Inferior parietal cortex (tissue), 1 donor: ENCODE data around the gene SPP1.
A peak's percentile ranks its signal among the peaks of the same experiment; 100 is the strongest.
"Not testable (repeated sequence)": the region's sequence is repeated elsewhere in the genome, so short reads cannot be mapped to it uniquely, and the experiment has no call there.

Experiments used
- DNase-seq: peaks from one replicate; pipeline ENCODE4 v3.0.0-alpha.2; 2016; ENCODE audit errors: extremely low spot score

The SPP1 gene

GRCh38 chr4:87975466-87975865 lies at the start of gene SPP1:
SPP1 (plus strand) TSS chr4:87975714; CDS start chr4:87976896, 1,182 bp downstream.
- peak; percentile 67 for DNase-seq

- no peak for DNase-seq
Observed at GRCh38 chr4:87926554-87927098, 48.9 kb upstream of the SPP1 start.

- no peak for DNase-seq
Observed at GRCh38 chr4:87930629-87931028, 44.9 kb upstream of the SPP1 start.

DNA sequence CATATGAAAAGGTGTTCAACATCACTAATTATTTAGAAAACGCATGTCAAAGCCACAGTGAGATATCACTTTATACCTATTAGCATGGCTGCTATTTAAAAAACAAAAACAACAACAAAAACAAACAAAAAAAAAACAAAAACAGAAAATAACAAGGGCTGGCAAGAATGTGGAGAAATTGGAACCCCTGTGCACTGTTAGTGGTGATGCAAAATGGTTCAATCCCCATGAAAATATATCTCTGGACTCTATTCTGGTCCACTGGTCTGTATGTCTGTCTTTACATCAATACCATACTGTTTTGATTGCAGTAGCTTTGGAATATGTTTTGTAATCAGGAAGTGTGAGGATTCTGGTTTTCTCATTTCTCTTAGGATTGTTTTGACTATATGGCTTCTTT lies 43.6 kb upstream of the SPP1 start:
- DNase-seq: no peak

DNA sequence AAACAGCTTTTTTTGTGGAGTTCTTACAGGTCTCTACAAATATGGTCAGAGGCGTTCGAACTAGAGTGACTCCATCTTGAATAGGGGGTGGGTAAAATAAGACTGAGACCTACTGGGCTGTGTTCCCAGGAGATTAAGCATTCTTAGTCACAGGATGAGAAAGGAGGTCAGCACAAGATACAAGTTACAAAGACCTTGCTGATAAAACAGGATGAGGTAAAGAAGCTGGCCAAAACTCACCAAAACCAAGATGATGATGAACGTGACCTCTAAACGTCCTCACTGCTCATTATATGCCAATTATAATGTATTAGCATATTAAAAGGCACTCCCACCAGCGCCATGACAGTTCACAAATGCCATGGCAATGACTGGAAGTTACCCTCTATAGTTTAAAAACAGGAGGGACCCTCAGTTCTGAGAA lies 42.8 kb upstream of the SPP1 start:
- no peak for DNase-seq

- no peak for DNase-seq
Observed at GRCh38 chr4:87933337-87933736, 42.2 kb upstream of the SPP1 start.

- no peak for DNase-seq
Observed at GRCh38 chr4:87934157-87934704, 41.3 kb upstream of the SPP1 start.

- DNase-seq: no peak
Observed at GRCh38 chr4:87934973-87935372, 40.5 kb upstream of the SPP1 start.

GRCh38 chr4:87935954-87936353 lies 39.6 kb upstream of the SPP1 start:
- not testable (repeated sequence) for DNase-seq

- no peak for DNase-seq
Observed at GRCh38 chr4:87937523-87937922, 38.0 kb upstream of the SPP1 start.

- DNase-seq: no peak
Observed at GRCh38 chr4:87938746-87939145, 36.8 kb upstream of the SPP1 start.

DNA sequence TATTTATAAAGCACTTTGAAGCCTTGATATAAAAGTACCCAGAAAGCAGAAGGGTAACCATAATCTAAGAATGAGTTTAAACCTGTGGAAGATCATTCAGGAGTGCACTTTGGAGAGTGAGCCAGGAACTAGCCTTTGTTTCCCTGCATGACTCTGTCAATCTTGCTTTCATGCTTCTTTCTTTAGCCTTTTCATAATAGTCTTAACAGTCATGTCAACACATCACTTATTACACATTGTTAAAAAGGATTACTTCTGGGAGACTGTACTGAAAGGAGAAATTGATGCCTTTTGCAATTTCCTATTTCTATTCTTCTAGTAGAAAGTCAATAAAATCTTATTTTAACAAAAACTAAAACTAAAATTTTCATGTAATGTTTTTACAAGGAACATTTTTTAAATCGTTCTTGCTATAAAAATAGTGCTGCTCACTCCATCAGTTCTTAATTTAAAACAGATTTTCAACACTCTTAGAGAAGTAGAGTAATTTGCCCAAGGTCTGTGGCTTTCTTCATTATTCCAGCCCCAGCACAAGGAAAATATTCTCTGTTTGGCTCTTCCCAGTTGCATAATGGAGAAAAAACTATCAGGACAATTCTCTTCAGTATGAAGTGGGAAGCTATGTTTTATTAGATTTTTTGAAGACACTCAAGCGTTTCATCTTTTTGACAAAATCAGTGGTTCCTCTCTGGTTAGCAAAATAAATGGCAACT lies 35.4 kb upstream of the SPP1 start:
- no peak for DNase-seq

DNA sequence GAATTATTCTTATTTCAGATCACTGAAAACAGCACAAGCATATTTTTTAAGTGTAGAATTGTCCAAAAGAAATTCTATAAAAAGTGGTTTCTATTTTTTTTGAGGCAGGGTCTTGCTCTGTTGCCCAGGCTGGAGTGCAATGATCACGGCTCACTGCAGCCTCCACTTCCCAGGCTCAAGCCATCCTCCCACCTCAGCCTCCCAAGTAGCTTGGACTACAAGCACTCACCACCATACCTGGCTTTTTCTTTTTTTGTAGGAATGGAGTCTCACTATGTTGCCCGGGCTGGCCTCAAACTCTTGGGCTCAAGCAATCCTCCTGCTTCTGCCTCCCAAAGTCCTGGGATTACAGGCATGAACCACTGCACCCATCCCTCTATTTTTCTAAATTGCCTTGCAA lies 34.7 kb upstream of the SPP1 start:
- DNase-seq: not testable (repeated sequence)

DNA sequence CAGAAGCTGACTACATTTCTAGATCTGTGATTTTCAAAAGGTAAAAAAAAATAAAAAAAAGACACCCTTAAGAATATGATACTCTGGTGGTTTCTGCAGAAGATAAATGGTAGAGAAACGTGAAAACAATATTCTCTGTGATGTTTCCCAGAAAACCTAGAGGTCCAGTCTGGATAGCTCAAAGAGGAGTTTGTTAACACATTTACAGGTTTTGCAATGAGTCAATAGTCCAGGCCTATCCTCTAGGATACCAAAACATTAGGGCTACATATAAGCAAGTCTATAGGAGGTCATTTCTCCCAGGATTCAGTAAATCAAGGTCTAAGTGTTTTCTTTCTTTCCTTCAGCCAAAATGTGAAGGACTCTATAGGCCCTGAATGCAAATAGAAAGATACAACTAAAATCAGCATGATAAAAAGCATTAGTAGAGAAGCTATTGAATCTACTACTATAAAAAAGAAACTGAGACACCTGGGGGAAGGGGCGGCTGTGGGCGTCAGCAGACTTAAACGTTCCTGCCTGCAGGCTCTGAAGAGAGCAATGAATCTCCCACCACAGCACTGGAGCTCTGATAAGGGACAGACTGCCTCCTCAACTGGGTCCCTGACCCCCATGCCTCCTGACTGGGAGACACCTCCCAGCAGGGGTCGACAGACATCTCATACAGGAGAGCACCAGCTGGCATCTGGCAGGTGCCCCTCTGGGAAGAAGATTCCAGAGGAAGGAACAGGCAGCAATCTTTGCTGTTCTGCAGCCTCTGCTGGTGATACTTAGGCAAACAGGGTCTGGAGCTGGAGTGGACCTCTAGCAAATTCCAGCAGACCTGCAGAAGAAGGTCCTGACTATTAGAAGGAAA lies 33.7 kb upstream of the SPP1 start:
- no peak for DNase-seq

DNA sequence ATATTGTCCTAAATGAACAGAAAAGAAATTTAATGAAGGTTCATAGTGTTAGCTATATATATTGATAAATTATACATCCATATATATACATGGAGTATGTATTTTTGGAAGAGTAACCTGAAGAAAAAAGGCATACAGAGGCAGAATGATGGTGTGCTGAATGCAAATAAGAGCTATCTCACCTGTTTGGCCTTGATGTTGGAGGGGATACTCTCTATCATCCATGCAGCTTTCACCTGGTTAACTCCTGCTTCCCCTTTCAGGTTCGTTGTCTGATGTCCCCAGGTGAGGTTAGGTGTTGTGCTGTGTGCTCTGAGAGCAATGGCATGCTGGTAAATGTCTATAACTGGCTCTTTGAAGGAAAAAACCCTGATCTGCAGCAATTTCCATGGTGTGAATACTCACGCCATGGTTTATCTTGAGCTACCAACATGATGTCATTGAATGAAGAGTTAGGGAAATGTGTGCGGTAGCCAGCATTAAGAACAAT lies 31.8 kb upstream of the SPP1 start:
- DNase-seq: no peak

DNA sequence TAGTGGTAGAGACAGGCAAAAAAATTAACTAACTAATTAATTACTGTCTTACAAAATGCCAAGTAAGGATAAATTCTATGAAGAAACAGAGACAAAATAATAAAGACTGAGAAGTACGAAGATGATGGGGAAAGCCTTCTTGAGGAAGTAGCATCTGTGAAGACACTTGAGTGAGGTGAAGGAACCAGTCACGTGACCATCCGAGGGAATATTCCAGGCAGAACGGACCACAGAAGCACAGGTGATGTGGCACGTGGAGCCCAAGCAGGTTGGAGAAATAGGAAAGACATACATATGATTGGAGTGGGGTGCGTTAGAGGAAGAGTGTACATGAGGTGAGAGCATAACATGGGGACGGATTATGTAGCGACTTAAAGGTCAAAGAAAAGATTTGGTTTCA lies 30.5 kb upstream of the SPP1 start:
- no peak for DNase-seq

DNA sequence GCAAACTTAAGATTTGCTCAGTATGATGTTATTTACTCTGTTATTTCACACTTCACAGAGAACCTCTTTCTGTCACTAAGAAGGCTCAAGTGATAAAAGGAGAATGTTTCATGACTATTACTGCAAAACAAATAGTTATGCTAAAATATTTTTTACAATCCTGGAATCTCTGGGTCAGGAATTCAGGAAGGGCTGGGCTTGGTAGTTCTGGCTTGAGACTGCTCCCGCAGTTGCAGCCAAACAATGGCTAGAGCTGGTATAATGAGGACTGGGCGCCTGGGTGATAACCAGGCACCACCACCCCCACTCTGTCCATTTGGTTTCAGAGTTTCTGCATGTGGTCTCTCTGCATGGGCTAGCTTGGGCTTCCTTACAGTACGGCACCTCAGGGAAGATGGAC lies 28.7 kb upstream of the SPP1 start:
- no peak for DNase-seq

DNA sequence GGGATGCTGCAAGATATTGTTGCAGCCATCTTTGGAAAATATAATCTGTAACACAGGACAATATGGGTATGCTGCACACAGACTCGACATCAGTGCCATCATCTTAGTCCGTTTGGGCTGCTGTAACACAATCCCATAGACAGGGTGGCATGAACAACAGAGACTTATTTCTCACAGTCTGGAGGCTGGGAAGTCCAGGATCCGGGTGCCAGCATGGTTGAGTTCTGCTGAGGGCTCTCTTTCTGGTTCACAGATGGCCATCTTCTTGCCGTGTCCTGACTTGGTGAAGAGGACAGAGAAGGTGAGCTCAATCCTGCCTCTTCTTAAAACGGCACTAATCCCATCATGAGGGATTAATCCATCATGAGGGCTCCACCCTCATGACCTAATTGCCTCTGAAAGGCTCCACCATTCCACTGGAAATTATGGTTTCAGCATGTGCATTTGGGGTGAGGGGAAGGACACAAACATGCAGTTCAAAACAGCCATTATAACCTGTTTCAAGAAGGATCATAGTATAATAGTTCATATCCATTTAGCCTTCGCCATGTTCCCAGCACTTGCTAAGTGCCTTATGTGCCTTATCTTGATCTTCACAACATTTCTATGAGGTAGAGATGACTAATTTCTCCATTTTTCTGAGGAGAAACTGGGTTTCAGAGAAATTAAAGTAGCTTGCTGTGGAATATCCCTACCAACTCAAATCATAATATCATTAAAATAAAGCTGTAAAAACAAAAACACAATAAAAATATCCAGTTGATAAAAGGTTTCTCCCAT lies 27.9 kb upstream of the SPP1 start:
- no peak for DNase-seq

DNA sequence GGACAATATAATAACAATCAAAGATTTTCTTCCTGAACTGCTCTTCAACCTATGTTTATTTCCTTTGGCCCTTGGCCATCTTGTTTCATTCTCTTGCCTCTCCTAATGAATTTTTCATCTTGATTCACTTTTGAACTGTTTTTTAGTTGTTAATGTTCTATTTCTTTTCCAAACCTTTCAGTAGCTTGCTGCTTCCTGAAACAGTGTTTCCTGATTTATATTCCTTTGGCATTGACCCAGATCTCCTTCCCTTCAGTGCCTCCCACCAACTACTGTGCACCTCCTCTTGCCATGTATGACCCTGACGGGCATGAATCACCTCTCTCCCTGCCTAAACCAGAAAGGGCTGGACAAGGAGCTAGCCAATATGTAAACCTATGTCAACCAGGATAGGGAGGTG lies 25.6 kb upstream of the SPP1 start:
- no peak for DNase-seq

GRCh38 chr4:87950493-87950892 lies 25.0 kb upstream of the SPP1 start:
- no peak for DNase-seq

GRCh38 chr4:87950936-87951511 lies 24.5 kb upstream of the SPP1 start:
- no peak for DNase-seq
